ENCODE data around the gene HS3ST3A1. TPM values are rescaled to one million over a fixed set of nuclear protein-coding genes. Genes with fewer than 3 reads are reported as not detected.
A peak's percentile ranks its signal among the peaks of the same experiment; 100 is the strongest.

Gene HS3ST3A1
- total and polyA plus RNA-seq, 2 experiments from 2014 or later = 5.4 to 24.1 TPM

GRCh38 chr17:13646969-13647542 lies 45.3 kb upstream of the HS3ST3A1 start:
- no peak for ATAC-seq
- H3K9me3 Mint-ChIP-seq = no peaks in the 10 kb centered on the region

More at GRCh38 chr17:13646969-13647542, 45.3 kb upstream of the HS3ST3A1 start:
- H3K36me3 Mint-ChIP-seq (ENCODE audit: low read depth) = no peaks in the 10 kb centered on the region
- TF ChIP-seq ZNF114 (CRISPR knock-in tag; IDR thresholded peaks at IDR 0.05) (no peak), NANOG (IDR thresholded peaks at IDR 0.05; ENCODE audit: borderline replicate concordance) (no peak), CREB1 (CRISPR knock-in tag; IDR thresholded peaks at IDR 0.05; ENCODE audit: low read depth) (no peak), POLR2AphosphoS5 (IDR thresholded peaks at IDR 0.05; ENCODE audit: low read depth) (no peak), EZH2phosphoT487 (IDR thresholded peaks at IDR 0.05; ENCODE audit: unreplicated experiment) (no peak), EZH2 (IDR thresholded peaks at IDR 0.05; ENCODE audit: low read depth, unreplicated experiment) (no peak)
- TF ChIP-seq, protein P1, sequence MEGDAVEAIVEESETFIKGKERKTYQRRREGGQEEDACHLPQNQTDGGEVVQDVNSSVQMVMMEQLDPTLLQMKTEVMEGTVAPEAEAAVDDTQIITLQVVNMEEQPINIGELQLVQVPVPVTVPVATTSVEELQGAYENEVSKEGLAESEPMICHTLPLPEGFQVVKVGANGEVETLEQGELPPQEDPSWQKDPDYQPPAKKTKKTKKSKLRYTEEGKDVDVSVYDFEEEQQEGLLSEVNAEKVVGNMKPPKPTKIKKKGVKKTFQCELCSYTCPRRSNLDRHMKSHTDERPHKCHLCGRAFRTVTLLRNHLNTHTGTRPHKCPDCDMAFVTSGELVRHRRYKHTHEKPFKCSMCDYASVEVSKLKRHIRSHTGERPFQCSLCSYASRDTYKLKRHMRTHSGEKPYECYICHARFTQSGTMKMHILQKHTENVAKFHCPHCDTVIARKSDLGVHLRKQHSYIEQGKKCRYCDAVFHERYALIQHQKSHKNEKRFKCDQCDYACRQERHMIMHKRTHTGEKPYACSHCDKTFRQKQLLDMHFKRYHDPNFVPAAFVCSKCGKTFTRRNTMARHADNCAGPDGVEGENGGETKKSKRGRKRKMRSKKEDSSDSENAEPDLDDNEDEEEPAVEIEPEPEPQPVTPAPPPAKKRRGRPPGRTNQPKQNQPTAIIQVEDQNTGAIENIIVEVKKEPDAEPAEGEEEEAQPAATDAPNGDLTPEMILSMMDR (conservative IDR thresholded peaks at IDR 0.05; ENCODE audit: low read depth in 2 of 2) = no peak
- TF ChIP-seq, protein P2, sequence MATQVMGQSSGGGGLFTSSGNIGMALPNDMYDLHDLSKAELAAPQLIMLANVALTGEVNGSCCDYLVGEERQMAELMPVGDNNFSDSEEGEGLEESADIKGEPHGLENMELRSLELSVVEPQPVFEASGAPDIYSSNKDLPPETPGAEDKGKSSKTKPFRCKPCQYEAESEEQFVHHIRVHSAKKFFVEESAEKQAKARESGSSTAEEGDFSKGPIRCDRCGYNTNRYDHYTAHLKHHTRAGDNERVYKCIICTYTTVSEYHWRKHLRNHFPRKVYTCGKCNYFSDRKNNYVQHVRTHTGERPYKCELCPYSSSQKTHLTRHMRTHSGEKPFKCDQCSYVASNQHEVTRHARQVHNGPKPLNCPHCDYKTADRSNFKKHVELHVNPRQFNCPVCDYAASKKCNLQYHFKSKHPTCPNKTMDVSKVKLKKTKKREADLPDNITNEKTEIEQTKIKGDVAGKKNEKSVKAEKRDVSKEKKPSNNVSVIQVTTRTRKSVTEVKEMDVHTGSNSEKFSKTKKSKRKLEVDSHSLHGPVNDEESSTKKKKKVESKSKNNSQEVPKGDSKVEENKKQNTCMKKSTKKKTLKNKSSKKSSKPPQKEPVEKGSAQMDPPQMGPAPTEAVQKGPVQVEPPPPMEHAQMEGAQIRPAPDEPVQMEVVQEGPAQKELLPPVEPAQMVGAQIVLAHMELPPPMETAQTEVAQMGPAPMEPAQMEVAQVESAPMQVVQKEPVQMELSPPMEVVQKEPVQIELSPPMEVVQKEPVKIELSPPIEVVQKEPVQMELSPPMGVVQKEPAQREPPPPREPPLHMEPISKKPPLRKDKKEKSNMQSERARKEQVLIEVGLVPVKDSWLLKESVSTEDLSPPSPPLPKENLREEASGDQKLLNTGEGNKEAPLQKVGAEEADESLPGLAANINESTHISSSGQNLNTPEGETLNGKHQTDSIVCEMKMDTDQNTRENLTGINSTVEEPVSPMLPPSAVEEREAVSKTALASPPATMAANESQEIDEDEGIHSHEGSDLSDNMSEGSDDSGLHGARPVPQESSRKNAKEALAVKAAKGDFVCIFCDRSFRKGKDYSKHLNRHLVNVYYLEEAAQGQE (IDR thresholded peaks at IDR 0.05; ENCODE audit: unreplicated experiment) = no peak
- TF ChIP-seq, protein P3, sequence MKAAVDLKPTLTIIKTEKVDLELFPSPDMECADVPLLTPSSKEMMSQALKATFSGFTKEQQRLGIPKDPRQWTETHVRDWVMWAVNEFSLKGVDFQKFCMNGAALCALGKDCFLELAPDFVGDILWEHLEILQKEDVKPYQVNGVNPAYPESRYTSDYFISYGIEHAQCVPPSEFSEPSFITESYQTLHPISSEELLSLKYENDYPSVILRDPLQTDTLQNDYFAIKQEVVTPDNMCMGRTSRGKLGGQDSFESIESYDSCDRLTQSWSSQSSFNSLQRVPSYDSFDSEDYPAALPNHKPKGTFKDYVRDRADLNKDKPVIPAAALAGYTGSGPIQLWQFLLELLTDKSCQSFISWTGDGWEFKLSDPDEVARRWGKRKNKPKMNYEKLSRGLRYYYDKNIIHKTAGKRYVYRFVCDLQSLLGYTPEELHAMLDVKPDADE (IDR thresholded peaks at IDR 0.05) = no peak
- no peaks in the 10 kb centered on the region for H3K27me3 ChIP-seq (ENCODE audit: insufficient read depth)
- peaks cover 12% of the 10 kb centered on the region for H3K4me1 Mint-ChIP-seq
- H3K4me3 Mint-ChIP-seq = no peak overlapping the region
- no peak overlapping the region for H3K4me3 ChIP-seq
- peaks cover 3% of the 10 kb centered on the region for H3K27me3 Mint-ChIP-seq (ENCODE audit: insufficient read depth, low read depth, poor library complexity)
- H3F3A ChIP-seq (replicated peaks; ENCODE audit: low read depth) = no peaks in the 10 kb centered on the region
- no peak overlapping the region for H3K4me2 ChIP-seq
- no peak overlapping the region for H3K27ac ChIP-seq (ENCODE audit: low read depth)
- no peak overlapping the region for H3K27ac Mint-ChIP-seq
- DNase-seq (ENCODE audit: low spot score) = no peak
- no peaks in the 10 kb centered on the region for H3K36me3 ChIP-seq (ENCODE audit: insufficient read depth)
- H2AFZ ChIP-seq = peak overlapping the region; percentile 96
- no peaks in the 10 kb centered on the region for H4K20me1 ChIP-seq (replicated peaks; ENCODE audit: insufficient read depth)
- no peaks in the 10 kb centered on the region for H3K9me2 ChIP-seq (ENCODE audit: insufficient read depth)
- no peaks in the 10 kb centered on the region for H3K79me2 ChIP-seq (replicated peaks; ENCODE audit: insufficient read depth)
- H3K4me1 ChIP-seq (ENCODE audit: insufficient read depth) = peaks cover 12% of the 10 kb centered on the region; the same call in 1 of the 2 replicates
